Naive B cell (primary cell): ENCODE measurements around the gene ZNF496. TPM values are rescaled to one million over a fixed set of nuclear protein-coding genes. Genes with fewer than 3 reads are reported as not detected.
"Not testable (repeated sequence)": the region's sequence is repeated elsewhere in the genome, so short reads cannot be mapped to it uniquely, and the experiment has no call there.

Experiments used
- ATAC-seq, 2 donors: fragments of 150-1000 bp; cut with Tn5 transposase; 2 replicates each; pipeline ENCODE4 v1.10.0; 2021; ENCODE audit warnings: low read depth in 2 of 2, mild to moderate bottlenecking in 2 of 2, moderate library complexity in 2 of 2
- DNase-seq: peaks from one replicate; pipeline ENCODE4 v3.0.0; 2022
- H3K27ac Mint-ChIP-seq, 6 donors: one replicate each; pipeline ENCODE4 v1.8.0; 2020 to 2022; ENCODE audit warnings: mild to moderate bottlenecking in 6 of 6, mixed read lengths in 6 of 6, moderate library complexity in 5 of 6, inconsistent platforms in 2 of 6
- H3K27me3 Mint-ChIP-seq, 3 donors: one replicate each; pipeline ENCODE4 v1.8.0; 2021 to 2022; ENCODE audit warnings: mixed read lengths in 3 of 3, mild to moderate bottlenecking in 1 of 3
- H3K36me3 Mint-ChIP-seq, 2 donors: one replicate each; pipeline ENCODE4 v1.8.0; 2020 to 2022; ENCODE audit warnings: mixed read lengths in 2 of 2, inconsistent platforms in 1 of 2, mild to moderate bottlenecking in 1 of 2
- H3K4me1 Mint-ChIP-seq, 3 donors: one replicate each; pipeline ENCODE4 v1.8.0; 2020 to 2022; ENCODE audit warnings: mixed read lengths in 3 of 3, inconsistent platforms in 1 of 3, mild to moderate bottlenecking in 1 of 3, moderate library complexity in 1 of 3
- H3K4me3 Mint-ChIP-seq, 8 donors: one replicate each; pipeline ENCODE4 v1.8.0; 2020 to 2022; ENCODE audit warnings: mild to moderate bottlenecking in 8 of 8, mixed read lengths in 8 of 8, moderate library complexity in 8 of 8, inconsistent platforms in 2 of 8
- H3K9me3 Mint-ChIP-seq, 7 donors: one replicate each; pipeline ENCODE4 v1.8.0; 2020 to 2022; ENCODE audit warnings: mixed read lengths in 7 of 7, mild to moderate bottlenecking in 5 of 7, inconsistent platforms in 2 of 7, moderate library complexity in 1 of 7
- polyA plus RNA-seq, 6 donors: library from polyadenylated mRNA; unstranded; fragments of 300-500 nt; fragmentation: Illumina TruSeq; gene quantifications; one replicate each; pipeline ENCODE4 v1.2.3, GENCODE V29; 2021; ENCODE audit warnings: low read depth in 6 of 6

ZNF496 gene
- polyA plus RNA-seq, 6 donors from 2014 or later = 2.8 to 6.6 (median 4.6) TPM

- Mint-ChIP-seq H3K4me3 (no peak overlapping the region), H3K9me3 (peaks cover 3 to 27% (median 15%) of the 10 kb centered on the region in 7 donors), H3K36me3 (peaks cover 3 to 10% of the 10 kb centered on the region in 2 donors), H3K27me3 (peaks cover 8 to 21% (median 20%) of the 10 kb centered on the region in 3 donors), H3K4me1 (no peaks in the 10 kb centered on the region), H3K27ac (no peak overlapping the region)
- DNase-seq (no peak), ATAC-seq (no peak)
Observed at GRCh38 chr1:247366926-247367645, 35.4 kb upstream of the ZNF496 start.

- not testable (repeated sequence) for H3K27ac Mint-ChIP-seq, H3K4me3 Mint-ChIP-seq, ATAC-seq, H3K4me1 Mint-ChIP-seq, DNase-seq
- Mint-ChIP-seq H3K36me3 (peaks cover 3 to 10% of the 10 kb centered on the region in 2 donors), H3K9me3 (peaks cover 3 to 27% (median 15%) of the 10 kb centered on the region in 7 donors), H3K27me3 (peaks cover 8 to 22% (median 21%) of the 10 kb centered on the region in 3 donors)
Observed at GRCh38 chr1:247366345-247366744, 34.7 kb upstream of the ZNF496 start.

DNA sequence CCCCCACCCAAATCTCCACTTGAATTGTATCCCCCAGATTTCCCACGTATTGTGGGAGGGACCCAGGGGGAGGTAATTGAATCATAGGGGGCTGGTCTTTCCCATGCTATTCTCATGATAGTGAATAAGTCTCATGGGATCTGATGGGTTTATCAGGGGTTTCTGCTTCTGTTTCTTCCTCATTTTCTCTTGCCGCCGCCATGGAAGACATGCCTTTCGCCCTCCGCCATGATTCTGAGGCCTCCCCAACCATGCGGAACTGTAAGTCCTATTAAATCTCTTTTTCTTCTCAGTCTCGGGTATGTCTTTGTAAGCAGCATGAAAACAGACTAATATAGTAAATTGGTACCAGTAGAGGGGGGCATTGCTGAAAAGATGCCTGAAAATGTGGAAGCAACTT lies 33.4 kb upstream of the ZNF496 start:
- Mint-ChIP-seq H3K27ac (no peak overlapping the region), H3K27me3 (peaks cover 8 to 27% (median 25%) of the 10 kb centered on the region in 3 donors), H3K36me3 (peaks cover 3 to 10% of the 10 kb centered on the region in 2 donors), H3K4me3 (no peak overlapping the region), H3K4me1 (peaks cover 0 to 5% (median 3%) of the 10 kb centered on the region in 3 donors), H3K9me3 (peaks cover 3 to 27% (median 15%) of the 10 kb centered on the region in 7 donors)
- ATAC-seq (no peak), DNase-seq (no peak)

GRCh38 chr1:247363000-247363399 lies 31.3 kb upstream of the ZNF496 start:
- Mint-ChIP-seq H3K4me3 (peak overlapping the region in 1 of 8 donors; percentile 74), H3K9me3 (peaks cover 3 to 27% (median 15%) of the 10 kb centered on the region in 7 donors), H3K36me3 (peaks cover 8 to 10% of the 10 kb centered on the region in 2 donors), H3K27me3 (peaks cover 8 to 27% (median 24%) of the 10 kb centered on the region in 3 donors)
- not testable (repeated sequence) for H3K27ac Mint-ChIP-seq, ATAC-seq, H3K4me1 Mint-ChIP-seq, DNase-seq

- DNase-seq (no peak), ATAC-seq (no peak)
- Mint-ChIP-seq H3K4me3 (no peak overlapping the region), H3K4me1 (peaks cover 0 to 8% (median 5%) of the 10 kb centered on the region in 3 donors), H3K36me3 (peaks cover 8 to 10% of the 10 kb centered on the region in 2 donors), H3K27ac (no peak overlapping the region), H3K9me3 (peaks cover 3 to 23% (median 12%) of the 10 kb centered on the region in 7 donors), H3K27me3 (peaks cover 8 to 27% (median 27%) of the 10 kb centered on the region in 3 donors)
Observed at GRCh38 chr1:247362153-247362552, 30.5 kb upstream of the ZNF496 start.

- H3K27ac Mint-ChIP-seq = no peak overlapping the region
- no peak for ATAC-seq
- peaks cover 8 to 27% (median 26%) of the 10 kb centered on the region in 3 donors for H3K27me3 Mint-ChIP-seq
- H3K36me3 Mint-ChIP-seq = peaks cover 8 to 9% of the 10 kb centered on the region in 2 donors
- no peak for DNase-seq
- peaks cover 0 to 14% (median 5%) of the 10 kb centered on the region in 7 donors for H3K9me3 Mint-ChIP-seq
- peaks cover 0 to 8% (median 5%) of the 10 kb centered on the region in 3 donors for H3K4me1 Mint-ChIP-seq
- H3K4me3 Mint-ChIP-seq = no peak overlapping the region
Observed at GRCh38 chr1:247360991-247361731, 29.5 kb upstream of the ZNF496 start.

- H3K36me3 Mint-ChIP-seq = peaks cover under 1 to 8% of the 10 kb centered on the region in 2 donors
- H3K4me3 Mint-ChIP-seq = peak overlapping the region in 2 of 8 donors; percentile 15 to 19
- peaks cover 0 to 10% (median 5%) of the 10 kb centered on the region in 7 donors for H3K9me3 Mint-ChIP-seq
- H3K27me3 Mint-ChIP-seq = peaks cover 8 to 30% (median 18%) of the 10 kb centered on the region in 3 donors
- no peak for ATAC-seq
- H3K4me1 Mint-ChIP-seq = peaks cover 0 to 8% (median 5%) of the 10 kb centered on the region in 3 donors
- no peak overlapping the region for H3K27ac Mint-ChIP-seq
- no peak for DNase-seq
Observed at GRCh38 chr1:247360116-247360898, 28.6 kb upstream of the ZNF496 start.

GRCh38 chr1:247359559-247359958 lies 27.9 kb upstream of the ZNF496 start:
- peaks cover 0 to 6% (median 0%) of the 10 kb centered on the region in 7 donors for H3K9me3 Mint-ChIP-seq
- peaks cover 0 to 8% (median 5%) of the 10 kb centered on the region in 3 donors for H3K4me1 Mint-ChIP-seq
- no peak for DNase-seq
- H3K36me3 Mint-ChIP-seq = peaks cover 0 to 5% of the 10 kb centered on the region in 2 donors
- ATAC-seq = no peak
- H3K27ac Mint-ChIP-seq = no peak overlapping the region
- peak overlapping the region in 2 of 8 donors; percentile 13 to 15 for H3K4me3 Mint-ChIP-seq
- H3K27me3 Mint-ChIP-seq = peaks cover 8 to 25% (median 13%) of the 10 kb centered on the region in 3 donors

- peaks cover 0 to 6% (median 0%) of the 10 kb centered on the region in 7 donors for H3K9me3 Mint-ChIP-seq
- no peak overlapping the region for H3K27ac Mint-ChIP-seq
- H3K4me3 Mint-ChIP-seq = no peak overlapping the region
- H3K4me1 Mint-ChIP-seq = peaks cover 0 to 8% (median 5%) of the 10 kb centered on the region in 3 donors
- H3K36me3 Mint-ChIP-seq = peaks cover 0 to 5% of the 10 kb centered on the region in 2 donors
- H3K27me3 Mint-ChIP-seq = peaks cover 12 to 25% (median 18%) of the 10 kb centered on the region in 3 donors
- DNase-seq (no peak), ATAC-seq (no peak)
Observed at GRCh38 chr1:247358920-247359319, 27.3 kb upstream of the ZNF496 start.

DNA sequence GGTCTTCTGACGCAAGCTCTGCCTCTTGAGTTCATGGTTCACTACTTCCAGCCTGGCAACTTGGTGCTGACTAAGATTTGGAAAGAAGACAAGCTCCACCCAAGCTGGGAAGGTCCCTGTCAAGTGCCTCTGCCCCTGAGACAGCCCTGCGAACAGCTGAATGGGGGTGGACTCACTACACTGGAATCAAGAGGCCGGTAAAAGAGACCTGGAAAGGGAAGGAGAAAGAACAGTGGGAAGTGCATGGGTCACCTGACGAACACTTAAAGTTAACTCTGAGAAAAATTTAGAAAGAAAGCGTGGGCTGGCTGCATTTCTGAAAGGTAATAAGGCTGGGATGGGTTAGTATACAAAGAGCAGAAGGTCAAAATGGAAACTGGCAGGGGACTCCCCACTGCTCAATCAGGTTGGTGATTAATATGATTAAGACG lies 26.1 kb upstream of the ZNF496 start:
- DNase-seq (no peak), ATAC-seq (no peak)
- H3K4me1 Mint-ChIP-seq = peaks cover 0 to 8% (median 5%) of the 10 kb centered on the region in 3 donors
- no peak overlapping the region for H3K4me3 Mint-ChIP-seq
- no peak overlapping the region for H3K27ac Mint-ChIP-seq
- peaks cover 0 to 6% (median 0%) of the 10 kb centered on the region in 7 donors for H3K9me3 Mint-ChIP-seq
- H3K36me3 Mint-ChIP-seq = peaks cover 0 to 5% of the 10 kb centered on the region in 2 donors
- H3K27me3 Mint-ChIP-seq = peaks cover 12 to 21% (median 13%) of the 10 kb centered on the region in 3 donors

DNA sequence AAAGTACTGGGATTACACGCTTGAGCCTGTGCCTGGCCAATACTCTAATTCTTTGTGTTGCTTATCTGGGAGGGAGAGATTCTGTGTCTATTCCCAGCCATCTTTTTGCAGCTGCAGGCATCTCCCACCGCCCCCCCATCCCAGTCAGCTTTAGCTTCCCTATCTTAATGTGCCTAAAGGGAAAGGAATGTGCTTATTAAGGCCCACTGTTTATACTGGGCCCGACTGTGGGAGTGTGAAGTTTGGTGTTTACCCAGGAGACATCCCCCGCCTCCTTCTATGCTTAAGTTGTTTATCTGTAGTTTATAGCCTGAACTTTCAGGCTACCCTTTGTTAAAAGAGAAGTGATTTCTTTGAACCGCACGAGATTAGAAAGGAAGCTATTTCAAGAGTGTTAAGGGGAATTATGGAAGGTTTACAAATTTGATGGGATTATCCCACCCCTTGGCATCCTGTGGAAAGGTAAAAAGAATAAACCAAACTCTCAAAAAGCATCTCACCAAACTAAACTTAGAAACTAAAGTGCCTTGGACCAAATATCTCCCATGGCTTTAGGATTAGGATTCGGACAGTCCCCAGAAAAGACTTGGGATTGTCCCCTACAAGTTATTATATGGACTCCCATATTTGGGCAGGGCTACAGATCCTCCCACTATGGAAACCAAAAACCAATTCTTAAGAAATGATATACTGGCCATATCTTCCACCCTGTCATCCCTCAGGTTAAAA lies 25.5 kb upstream of the ZNF496 start:
- Mint-ChIP-seq H3K4me1 (peaks cover 0 to 8% (median 5%) of the 10 kb centered on the region in 3 donors), H3K27ac (no peak overlapping the region), H3K4me3 (no peak overlapping the region), H3K36me3 (peaks cover 0 to 5% of the 10 kb centered on the region in 2 donors), H3K27me3 (peaks cover 12 to 21% (median 13%) of the 10 kb centered on the region in 3 donors), H3K9me3 (peaks cover 0 to 6% (median 0%) of the 10 kb centered on the region in 7 donors)
- DNase-seq = no peak
- ATAC-seq = no peak

GRCh38 chr1:247355160-247355559 lies 23.5 kb upstream of the ZNF496 start:
- H3K27ac Mint-ChIP-seq, H3K4me3 Mint-ChIP-seq, H3K4me1 Mint-ChIP-seq, H3K9me3 Mint-ChIP-seq, ATAC-seq, H3K36me3 Mint-ChIP-seq, DNase-seq: not testable (repeated sequence)
- H3K27me3 Mint-ChIP-seq = peaks cover 5 to 18% (median 13%) of the 10 kb centered on the region in 3 donors
